SK-N-SH (cell line): ENCODE data around the gene STH. TPM values are rescaled to one million over a fixed set of nuclear protein-coding genes. Genes with fewer than 3 reads are reported as not detected.

Experiments
- polyA plus RNA-seq, 3 experiments: library from polyadenylated mRNA; depleted of rRNA; stranded (reverse); fragments of >200 nt; gene quantifications; 2 replicates each; pipeline ENCODE4 v1.2.3, GENCODE V29; 2012

Gene STH
- polyA plus RNA-seq, 1 of the 3 experiments (the other 2 are of a cell fraction), result not detected

Other genes with a start within 250 kb of the STH start
- gene CRHR1, start 214.9 kb upstream of the STH start, polyA plus RNA-seq (2012; rRNA removed), result 0.13 and 0.31 TPM in 2 replicates
- not detected in 2 replicates for gene SPPL2C, start 154.4 kb upstream of the STH start, polyA plus RNA-seq (2012; rRNA removed)
- gene MAPT, start 104.7 kb upstream of the STH start, polyA plus RNA-seq (2012; rRNA removed), result 0.47 and 0.74 TPM in 2 replicates
- 10.0 and 11.9 TPM in 2 replicates for gene KANSL1, start 194.2 kb downstream of the STH start, polyA plus RNA-seq (2012; rRNA removed)